Mucosa of rectum (tissue), 2 donors: Measurements from ENCODE around the gene GCH1.

Experiments
- H3K27ac ChIP-seq, 2 donors: one replicate each; pipeline ENCODE4 v1.7.0; 2013; ENCODE audit warnings: inconsistent platforms in 2 of 2, low read depth in 2 of 2, low read length in 2 of 2
- H3K27me3 ChIP-seq, 2 donors: one replicate each; pipeline ENCODE4 v1.7.0; 2013; ENCODE audit warnings: low read length in 2 of 2; ENCODE audit not compliant: control insufficient read depth in 2 of 2, insufficient read depth in 2 of 2
- H3K36me3 ChIP-seq, 2 donors: one replicate each; pipeline ENCODE4 v1.7.0; 2013; ENCODE audit warnings: low read length in 2 of 2; ENCODE audit not compliant: control insufficient read depth in 2 of 2, insufficient read depth in 2 of 2
- H3K4me1 ChIP-seq, 2 donors: one replicate each; pipeline ENCODE4 v1.7.0; 2013; ENCODE audit warnings: low read length in 2 of 2, mild to moderate bottlenecking in 1 of 2; ENCODE audit not compliant: control insufficient read depth in 2 of 2, insufficient read depth in 2 of 2
- H3K4me3 ChIP-seq, 2 donors: one replicate each; pipeline ENCODE4 v1.7.0; 2013; ENCODE audit warnings: low read length in 2 of 2
- H3K9ac ChIP-seq, 2 donors: one replicate each; pipeline ENCODE4 v1.7.0; 2013; ENCODE audit warnings: low read length in 2 of 2, low read depth in 1 of 2, mild to moderate bottlenecking in 1 of 2
- H3K9me3 ChIP-seq, 2 donors: one replicate each; pipeline ENCODE4 v1.7.0; 2013; ENCODE audit warnings: low read length in 2 of 2; ENCODE audit not compliant: control insufficient read depth in 2 of 2
- donor health status: healthy.
- donor health status: Normal muscosa, but diverticular disease.

GCH1 gene, protein sequence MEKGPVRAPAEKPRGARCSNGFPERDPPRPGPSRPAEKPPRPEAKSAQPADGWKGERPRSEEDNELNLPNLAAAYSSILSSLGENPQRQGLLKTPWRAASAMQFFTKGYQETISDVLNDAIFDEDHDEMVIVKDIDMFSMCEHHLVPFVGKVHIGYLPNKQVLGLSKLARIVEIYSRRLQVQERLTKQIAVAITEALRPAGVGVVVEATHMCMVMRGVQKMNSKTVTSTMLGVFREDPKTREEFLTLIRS

GRCh38 chr14:54902521-54903420 lies at the start of gene GCH1:
GCH1 (minus strand) TSS chr14:54902826; CDS start chr14:54902663, 163 bp downstream.
- peaks cover 5% of the 10 kb centered on the region in 2 donors for H3K4me1 ChIP-seq
- no peaks in the 10 kb centered on the region for H3K9me3 ChIP-seq
- no peaks in the 10 kb centered on the region for H3K27me3 ChIP-seq
- peak within 1 kb of the TSS; percentile 96 for H3K27ac ChIP-seq
- H3K9ac ChIP-seq, result peak within 1 kb of the TSS; percentile 86 to 96
- no peaks in the 10 kb centered on the region for H3K36me3 ChIP-seq
- peak within 1 kb of the TSS; percentile 83 to 87 for H3K4me3 ChIP-seq

DNA sequence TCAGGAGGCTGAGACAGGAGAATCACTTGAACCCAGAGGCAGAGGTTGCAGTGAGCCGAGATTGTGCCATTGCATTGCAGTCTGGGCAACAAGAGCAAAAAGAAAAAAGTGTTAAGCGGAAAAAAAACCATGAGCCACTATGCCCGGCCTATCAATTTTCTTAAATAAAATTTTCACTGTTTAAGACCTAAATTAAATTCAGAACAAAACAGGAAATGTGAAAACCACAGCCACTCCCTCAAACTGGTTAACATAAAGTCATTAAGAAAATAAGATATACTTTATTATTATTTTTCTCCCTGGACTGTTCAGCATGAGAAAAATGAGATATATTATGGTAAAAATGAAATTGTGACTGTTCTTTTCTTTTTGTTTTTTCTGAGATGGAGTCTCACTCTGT lies 44.6 kb upstream of the GCH1 start:
- H3K36me3 ChIP-seq, result no peaks in the 10 kb centered on the region
- H3K4me1 ChIP-seq, result no peaks in the 10 kb centered on the region
- H3K4me3 ChIP-seq, result no peak overlapping the region
- no peaks in the 10 kb centered on the region for H3K9me3 ChIP-seq
- no peaks in the 10 kb centered on the region for H3K27me3 ChIP-seq
- H3K27ac ChIP-seq, result no peak overlapping the region
- no peak overlapping the region for H3K9ac ChIP-seq

GRCh38 chr14:54946500-54946899 lies 43.9 kb upstream of the GCH1 start:
- Histone ChIP-seq H3K27ac (no peak overlapping the region), H3K9ac (no peak overlapping the region), H3K9me3 (no peaks in the 10 kb centered on the region), H3K4me3 (no peak overlapping the region), H3K36me3 (no peaks in the 10 kb centered on the region), H3K27me3 (no peaks in the 10 kb centered on the region), H3K4me1 (no peaks in the 10 kb centered on the region)

DNA sequence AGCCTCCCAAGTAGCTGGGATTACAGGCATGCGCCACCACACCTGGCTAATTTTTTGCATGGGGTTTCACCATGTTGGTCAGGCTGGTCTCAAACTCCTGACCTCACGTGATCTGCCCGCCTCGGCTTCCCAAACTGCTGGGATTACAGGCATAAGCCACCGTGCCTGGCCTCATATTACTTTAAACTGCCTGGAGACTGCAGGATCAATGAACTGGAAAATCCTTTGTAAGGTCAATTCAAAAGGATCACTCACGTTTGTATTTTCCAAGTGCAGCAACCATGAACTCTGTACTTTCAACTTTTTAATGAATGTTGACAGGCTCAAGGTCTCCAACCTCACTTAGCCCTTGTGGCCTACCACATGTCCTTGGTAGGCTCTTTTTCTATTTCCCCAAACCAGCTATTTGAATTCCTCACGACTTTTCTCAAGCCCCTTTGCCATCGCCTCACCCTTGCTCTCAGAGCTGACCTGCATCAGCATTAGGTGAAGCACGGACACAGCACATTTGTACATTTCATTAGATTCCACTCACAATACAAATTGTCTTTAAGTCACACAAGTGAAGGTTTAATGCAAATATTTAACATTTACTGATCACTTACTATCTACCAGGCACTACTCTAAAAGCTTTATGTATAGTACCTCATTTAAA lies 42.2 kb upstream of the GCH1 start:
- H3K36me3 ChIP-seq, result no peaks in the 10 kb centered on the region
- H3K27ac ChIP-seq, result no peak overlapping the region
- H3K4me1 ChIP-seq, result no peaks in the 10 kb centered on the region
- no peak overlapping the region for H3K9ac ChIP-seq
- H3K9me3 ChIP-seq, result no peaks in the 10 kb centered on the region
- no peaks in the 10 kb centered on the region for H3K27me3 ChIP-seq
- H3K4me3 ChIP-seq, result no peak overlapping the region

GRCh38 chr14:54942913-54943312 lies 40.3 kb upstream of the GCH1 start:
- Histone ChIP-seq H3K27ac (no peak overlapping the region), H3K9me3 (no peaks in the 10 kb centered on the region), H3K36me3 (no peaks in the 10 kb centered on the region), H3K27me3 (no peaks in the 10 kb centered on the region), H3K9ac (no peak overlapping the region), H3K4me3 (no peak overlapping the region), H3K4me1 (no peaks in the 10 kb centered on the region)

- Histone ChIP-seq H3K27me3 (no peaks in the 10 kb centered on the region), H3K27ac (no peak overlapping the region), H3K4me3 (no peak overlapping the region), H3K9me3 (no peaks in the 10 kb centered on the region), H3K36me3 (no peaks in the 10 kb centered on the region), H3K9ac (no peak overlapping the region), H3K4me1 (no peaks in the 10 kb centered on the region)
These were observed 34.2 kb upstream of the GCH1 start for GRCh38 chr14:54936816-54937215.

DNA sequence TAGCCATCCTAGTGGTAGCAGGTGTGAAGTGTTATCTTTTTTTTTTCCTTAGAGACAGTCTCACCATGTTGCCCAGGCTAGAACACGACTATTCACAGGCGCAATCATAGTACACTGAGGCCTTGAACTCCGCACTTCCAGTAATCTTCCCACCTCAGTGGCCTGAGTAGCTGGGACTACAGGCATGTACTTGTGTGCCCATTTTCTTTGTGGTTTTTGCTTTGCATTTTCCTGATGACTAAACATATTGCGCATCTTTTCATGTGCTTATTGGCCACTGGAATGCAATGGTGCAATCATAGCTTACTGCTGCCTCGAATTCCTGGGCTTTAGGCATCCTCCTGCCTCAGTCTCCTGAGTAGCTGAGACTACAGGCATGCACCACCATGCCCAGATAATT lies 33.3 kb upstream of the GCH1 start:
- no peak overlapping the region for H3K27ac ChIP-seq
- no peak overlapping the region for H3K4me3 ChIP-seq
- no peaks in the 10 kb centered on the region for H3K4me1 ChIP-seq
- no peak overlapping the region for H3K9ac ChIP-seq
- H3K27me3 ChIP-seq, result no peaks in the 10 kb centered on the region
- no peaks in the 10 kb centered on the region for H3K9me3 ChIP-seq
- no peaks in the 10 kb centered on the region for H3K36me3 ChIP-seq

GRCh38 chr14:54935100-54935499 lies 32.5 kb upstream of the GCH1 start:
- H3K4me1 ChIP-seq, result no peaks in the 10 kb centered on the region
- H3K9ac ChIP-seq, result no peak overlapping the region
- no peak overlapping the region for H3K27ac ChIP-seq
- no peak overlapping the region for H3K4me3 ChIP-seq
- H3K27me3 ChIP-seq, result no peaks in the 10 kb centered on the region
- H3K9me3 ChIP-seq, result no peaks in the 10 kb centered on the region
- no peaks in the 10 kb centered on the region for H3K36me3 ChIP-seq

GRCh38 chr14:54933006-54933405 lies 30.4 kb upstream of the GCH1 start:
- Histone ChIP-seq H3K27ac (no peak overlapping the region), H3K9me3 (no peaks in the 10 kb centered on the region), H3K4me3 (no peak overlapping the region), H3K27me3 (no peaks in the 10 kb centered on the region), H3K9ac (no peak overlapping the region), H3K4me1 (no peaks in the 10 kb centered on the region), H3K36me3 (no peaks in the 10 kb centered on the region)
